Measurements from ENCODE around the gene ZNF701. TPM values are rescaled to one million over a fixed set of nuclear protein-coding genes. Genes with fewer than 3 reads are reported as not detected.
"Not testable (repeated sequence)": the region's sequence is repeated elsewhere in the genome, so short reads cannot be mapped to it uniquely, and the experiment has no call there.

ZNF701 gene
- total and polyA plus RNA-seq, 8 donors, result 1.2 to 28.1 (median 5.6) TPM

DNA sequence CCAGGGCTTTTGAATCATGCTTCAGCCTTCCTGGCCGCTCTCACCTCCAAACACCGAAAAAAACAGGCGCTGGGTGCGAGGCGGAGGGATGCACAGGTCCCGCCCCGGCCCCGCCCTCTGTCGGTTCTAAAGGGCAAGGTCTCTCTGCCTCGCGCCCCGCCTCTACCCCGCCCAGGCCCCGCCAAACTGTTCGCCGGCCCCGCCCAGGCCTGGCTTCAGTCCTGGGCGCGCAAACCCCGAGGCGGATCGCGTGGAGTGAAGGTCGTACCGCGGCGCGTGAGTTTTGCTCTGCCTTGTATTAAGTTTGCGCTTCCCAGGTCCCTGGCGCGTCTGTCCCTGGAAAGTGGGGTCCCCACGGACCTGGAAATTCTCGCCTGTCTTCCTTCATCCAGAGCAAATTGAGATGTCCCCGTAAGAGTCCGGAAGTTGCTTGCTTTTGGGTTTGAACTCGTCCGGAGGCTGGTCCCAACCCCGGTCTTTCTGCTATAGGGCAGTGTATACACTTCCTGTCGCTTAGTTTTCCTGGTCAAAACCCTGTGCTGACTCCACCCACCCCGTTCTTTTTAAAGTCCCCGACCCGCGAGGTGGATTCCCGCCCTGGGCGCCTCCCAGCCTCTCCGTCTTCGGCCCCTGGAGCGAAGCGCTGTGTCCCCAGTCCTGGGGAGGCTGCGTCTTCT is 34.2 kb upstream of the ZNF701 start:
- peak; percentile 74 to 96 for DNase-seq
- peaks cover 5 to 26% (median 24%) of the 10 kb centered on the region in 4 donors for H3K36me3 ChIP-seq
- intact Hi-C loops (cut with DNase I; ENCODE audit: low total_unique reads), result no loop called here
- H3K27me3 ChIP-seq, result no peaks in the 10 kb centered on the region
- peak overlapping the region; percentile 34 to 82 (median 79) for H3K27ac ChIP-seq
- H3K9me3 ChIP-seq, result peaks cover 0 to 39% (median 5%) of the 10 kb centered on the region in 4 donors
- peaks cover 0 to 25% (median 6%) of the 10 kb centered on the region in 4 donors for H3K4me1 ChIP-seq
- peak overlapping the region; percentile 49 to 61 (median 54) for H3K4me3 ChIP-seq
- TF ChIP-seq, protein P1, sequence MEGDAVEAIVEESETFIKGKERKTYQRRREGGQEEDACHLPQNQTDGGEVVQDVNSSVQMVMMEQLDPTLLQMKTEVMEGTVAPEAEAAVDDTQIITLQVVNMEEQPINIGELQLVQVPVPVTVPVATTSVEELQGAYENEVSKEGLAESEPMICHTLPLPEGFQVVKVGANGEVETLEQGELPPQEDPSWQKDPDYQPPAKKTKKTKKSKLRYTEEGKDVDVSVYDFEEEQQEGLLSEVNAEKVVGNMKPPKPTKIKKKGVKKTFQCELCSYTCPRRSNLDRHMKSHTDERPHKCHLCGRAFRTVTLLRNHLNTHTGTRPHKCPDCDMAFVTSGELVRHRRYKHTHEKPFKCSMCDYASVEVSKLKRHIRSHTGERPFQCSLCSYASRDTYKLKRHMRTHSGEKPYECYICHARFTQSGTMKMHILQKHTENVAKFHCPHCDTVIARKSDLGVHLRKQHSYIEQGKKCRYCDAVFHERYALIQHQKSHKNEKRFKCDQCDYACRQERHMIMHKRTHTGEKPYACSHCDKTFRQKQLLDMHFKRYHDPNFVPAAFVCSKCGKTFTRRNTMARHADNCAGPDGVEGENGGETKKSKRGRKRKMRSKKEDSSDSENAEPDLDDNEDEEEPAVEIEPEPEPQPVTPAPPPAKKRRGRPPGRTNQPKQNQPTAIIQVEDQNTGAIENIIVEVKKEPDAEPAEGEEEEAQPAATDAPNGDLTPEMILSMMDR (IDR thresholded peaks at IDR 0.05), result peak in 2 of 7 experiments; percentile 25 to 35
- no peak for TF ChIP-seq POLR2AphosphoS5 (IDR thresholded peaks at IDR 0.05)
- 3 to 15% (median 8%) methylated on average over 20 to 50 of the region's 50 CpGs for WGBS, 5 donors

DNA sequence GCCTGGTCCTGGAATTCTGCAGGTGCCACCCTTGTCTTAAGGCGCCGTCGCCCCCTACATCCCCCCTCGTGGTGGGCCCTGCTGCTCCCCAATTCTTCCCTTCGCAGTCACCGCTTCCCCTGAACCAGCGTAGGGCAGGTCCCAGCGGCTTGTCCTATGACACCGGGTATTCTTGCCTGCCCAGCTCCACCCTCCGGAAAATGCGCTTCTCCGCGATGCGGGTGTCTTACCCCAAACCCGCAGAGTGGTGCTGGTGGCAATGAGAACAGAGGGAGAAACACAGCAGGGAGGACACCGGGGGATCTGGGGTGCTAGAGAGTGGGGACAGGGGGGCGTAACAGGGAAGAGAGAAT is 33.7 kb upstream of the ZNF701 start:
- H3K27ac ChIP-seq, result peak overlapping the region; percentile 34 to 82 (median 79)

DNA sequence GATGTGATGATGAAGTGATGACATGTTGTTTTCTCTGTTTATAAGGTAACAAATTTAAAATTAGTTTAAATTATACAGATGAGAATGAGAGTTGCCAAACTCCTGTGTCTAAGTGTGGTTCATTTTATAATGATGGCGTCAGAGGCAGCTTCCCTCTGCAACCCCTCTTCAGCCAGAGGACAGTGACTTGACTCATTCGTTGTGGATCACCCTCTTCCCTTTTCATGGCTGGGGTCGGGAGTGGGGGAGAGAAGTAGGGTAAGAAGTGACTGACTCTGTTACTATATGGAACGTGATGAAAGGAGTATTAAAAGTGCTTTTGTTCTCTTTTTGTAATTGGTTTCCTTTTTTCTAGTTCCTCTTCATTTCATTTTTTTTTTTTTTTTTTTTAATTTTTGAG is 31.3 kb upstream of the ZNF701 start:
- H3K9me3 ChIP-seq, result peaks cover 0 to 59% (median 15%) of the 10 kb centered on the region in 4 donors
- peaks cover 0 to 25% (median 5%) of the 10 kb centered on the region in 4 donors for H3K4me1 ChIP-seq
- peaks cover 3 to 33% (median 30%) of the 10 kb centered on the region in 4 donors for H3K36me3 ChIP-seq
- H3K27ac ChIP-seq; H3K4me3 ChIP-seq; H3K27me3 ChIP-seq; intact Hi-C loops (cut with DNase I; ENCODE audit: low total_unique reads); DNase-seq: not testable (repeated sequence)
- 65 to 82% (median 74%) methylated on average over 4 of the region's 4 CpGs for WGBS, 5 donors

More for the DNA sequence above, 33.7 kb upstream of the ZNF701 start:
- whole genome bisulfite sequencing, 5 donors, result 12 to 24% (median 14%) methylated on average over 16 to 17 of the region's 17 CpGs
- intact Hi-C loops (cut with DNase I; ENCODE audit: low total_unique reads), result no loop called here
- no peak for DNase-seq
- peaks cover 5 to 29% (median 25%) of the 10 kb centered on the region in 4 donors for H3K36me3 ChIP-seq
- peaks cover 0 to 25% (median 5%) of the 10 kb centered on the region in 4 donors for H3K4me1 ChIP-seq
- peak overlapping the region; percentile 49 to 61 (median 54) for H3K4me3 ChIP-seq
- H3K27me3 ChIP-seq, result no peaks in the 10 kb centered on the region
- TF ChIP-seq POLR2AphosphoS5 (IDR thresholded peaks at IDR 0.05) (no peak), POLR2A (IDR thresholded peaks at IDR 0.05) (no peak), EP300 (IDR thresholded peaks at IDR 0.05) (no peak)
- TF ChIP-seq, protein P1 (IDR thresholded peaks at IDR 0.05), result no peak
- H3K9me3 ChIP-seq, result peaks cover 0 to 44% (median 5%) of the 10 kb centered on the region in 4 donors

DNA sequence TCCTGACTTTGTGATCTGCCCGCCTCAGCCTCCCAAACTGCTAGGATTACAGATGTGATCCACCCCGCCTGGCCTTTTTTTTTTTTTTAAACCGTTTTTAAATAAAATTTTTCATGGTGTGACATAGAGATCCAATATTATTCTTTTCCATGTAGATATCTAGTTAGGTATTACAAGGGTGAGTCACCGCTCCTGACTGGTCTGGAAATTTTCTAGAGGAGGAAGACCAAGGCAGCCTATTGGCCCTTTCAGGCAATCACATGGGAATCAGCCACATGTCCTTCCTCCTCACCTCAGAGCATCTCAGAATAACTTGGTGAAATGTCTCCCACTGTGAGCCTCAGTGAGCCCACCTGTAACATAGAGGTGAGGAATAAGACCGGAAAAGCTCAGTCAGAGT is 28.9 kb upstream of the ZNF701 start:
- WGBS, 5 donors, result 92 to 95% (median 95%) methylated on average over 5 of the region's 5 CpGs
- H3K27me3 ChIP-seq; DNase-seq; H3K4me3 ChIP-seq; intact Hi-C loops (cut with DNase I; ENCODE audit: low total_unique reads); H3K27ac ChIP-seq; H3K4me1 ChIP-seq: not testable (repeated sequence)
- Histone ChIP-seq H3K9me3 (peaks cover 0 to 61% (median 23%) of the 10 kb centered on the region in 4 donors), H3K36me3 (peaks cover 24 to 52% (median 47%) of the 10 kb centered on the region in 4 donors)

DNA sequence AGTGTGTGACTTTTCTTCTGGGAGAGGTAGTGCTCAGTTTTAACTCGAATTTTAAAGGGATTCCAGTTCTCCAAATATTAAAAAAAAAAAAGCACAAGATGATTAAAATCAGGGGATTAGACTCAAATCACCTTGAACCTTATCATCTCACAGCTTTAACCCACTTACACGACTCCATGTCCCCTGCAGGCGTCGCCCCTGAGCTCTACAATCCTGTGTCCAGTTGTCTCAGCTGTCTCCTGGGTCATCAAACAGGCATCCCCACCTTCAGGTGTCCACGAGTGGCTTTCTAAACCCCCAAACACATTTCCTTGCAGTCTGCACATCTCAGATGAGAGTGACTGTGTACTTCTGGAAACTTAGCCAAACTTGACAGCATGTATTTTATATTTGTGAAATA is 28.5 kb upstream of the ZNF701 start:
- H3K9me3 ChIP-seq, result peaks cover 0 to 62% (median 26%) of the 10 kb centered on the region in 4 donors
- peaks cover 28 to 57% (median 52%) of the 10 kb centered on the region in 4 donors for H3K36me3 ChIP-seq
- peaks cover 0 to 3% (median 0%) of the 10 kb centered on the region in 4 donors for H3K4me1 ChIP-seq
- no peak for DNase-seq
- intact Hi-C loops (cut with DNase I; ENCODE audit: low total_unique reads), result no loop called here
- 83 to 91% (median 84%) methylated on average over 5 of the region's 5 CpGs for WGBS, 5 donors
- TF ChIP-seq POLR2AphosphoS5 (IDR thresholded peaks at IDR 0.05) (no peak), POLR2A (IDR thresholded peaks at IDR 0.05) (no peak), EP300 (IDR thresholded peaks at IDR 0.05) (no peak)
- TF ChIP-seq, protein P1 (IDR thresholded peaks at IDR 0.05), result no peak
- H3K4me3 ChIP-seq, result no peak overlapping the region
- no peak overlapping the region for H3K27ac ChIP-seq
- H3K27me3 ChIP-seq, result no peaks in the 10 kb centered on the region

DNA sequence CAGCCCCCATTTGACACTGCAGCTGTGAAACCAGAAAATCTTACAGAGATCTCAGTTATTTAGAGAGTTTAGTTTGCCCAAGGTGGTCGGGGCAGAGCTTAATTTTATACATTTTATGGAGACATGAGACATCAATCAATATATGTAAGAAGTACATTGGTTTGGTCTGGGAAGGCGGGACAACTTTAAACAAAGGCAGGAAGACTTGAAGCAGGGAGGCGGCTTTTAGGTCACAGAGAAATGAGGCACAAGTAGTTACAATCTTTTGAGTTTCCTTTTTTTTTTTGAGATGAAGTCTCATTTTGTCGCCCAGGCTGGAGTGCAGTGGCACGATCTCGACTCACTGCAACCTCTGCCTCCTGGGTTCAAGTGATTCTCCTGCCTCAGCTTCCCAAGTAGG is 27.5 kb upstream of the ZNF701 start:
- H3K36me3 ChIP-seq, result peaks cover 37 to 66% (median 61%) of the 10 kb centered on the region in 4 donors
- DNase-seq, result not testable (repeated sequence)
- peaks cover 0 to 71% (median 30%) of the 10 kb centered on the region in 4 donors for H3K9me3 ChIP-seq

More for the DNA sequence above, 27.5 kb upstream of the ZNF701 start:
- WGBS, 5 donors, result 77 to 85% (median 83%) methylated on average over 6 of the region's 6 CpGs
- H3K27me3 ChIP-seq; H3K27ac ChIP-seq; H3K4me3 ChIP-seq; intact Hi-C loops (cut with DNase I; ENCODE audit: low total_unique reads); H3K4me1 ChIP-seq: not testable (repeated sequence)

Data from stomach (tissue), 9 donors.